ENCODE results near the gene SUPT6H. TPM values are rescaled to one million over a fixed set of nuclear protein-coding genes. Genes with fewer than 3 reads are reported as not detected.

SUPT6H gene
- total RNA-seq, 3 donors from 2014 or later = 47.8 to 97.7 (median 60.7) TPM

DNA sequence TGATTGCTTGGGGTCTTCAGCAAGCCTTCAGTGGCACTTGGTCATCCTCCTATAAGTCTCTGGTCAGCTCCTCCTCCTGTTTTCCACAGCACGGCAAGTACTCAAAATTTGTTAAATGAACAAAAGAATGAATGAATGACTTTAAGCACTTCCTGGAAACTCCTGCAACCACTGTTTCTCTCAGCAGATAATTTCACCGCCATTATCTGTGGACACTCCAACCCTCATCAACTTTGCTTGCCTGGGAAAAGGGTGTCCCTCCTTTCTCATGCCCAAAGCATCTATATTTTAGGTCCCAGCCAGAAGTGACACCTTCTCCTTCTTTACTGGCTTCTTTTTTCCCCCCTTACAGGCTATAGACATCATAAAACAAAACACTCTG is 45.3 kb downstream of the SUPT6H start:
- Histone ChIP-seq H3K4me3 (no peak overlapping the region), H3K4me1 (ENCODE audit: low read depth) (peaks cover 9% of the 10 kb centered on the region), H3K9me3 (no peaks in the 10 kb centered on the region), H3K36me3 (ENCODE audit: low read depth) (no peaks in the 10 kb centered on the region)
- intact Hi-C loops (cut with DNase I, micrococcal nuclease) = no loop called here
- no peak for DNase-seq
- TF ChIP-seq, protein P1, sequence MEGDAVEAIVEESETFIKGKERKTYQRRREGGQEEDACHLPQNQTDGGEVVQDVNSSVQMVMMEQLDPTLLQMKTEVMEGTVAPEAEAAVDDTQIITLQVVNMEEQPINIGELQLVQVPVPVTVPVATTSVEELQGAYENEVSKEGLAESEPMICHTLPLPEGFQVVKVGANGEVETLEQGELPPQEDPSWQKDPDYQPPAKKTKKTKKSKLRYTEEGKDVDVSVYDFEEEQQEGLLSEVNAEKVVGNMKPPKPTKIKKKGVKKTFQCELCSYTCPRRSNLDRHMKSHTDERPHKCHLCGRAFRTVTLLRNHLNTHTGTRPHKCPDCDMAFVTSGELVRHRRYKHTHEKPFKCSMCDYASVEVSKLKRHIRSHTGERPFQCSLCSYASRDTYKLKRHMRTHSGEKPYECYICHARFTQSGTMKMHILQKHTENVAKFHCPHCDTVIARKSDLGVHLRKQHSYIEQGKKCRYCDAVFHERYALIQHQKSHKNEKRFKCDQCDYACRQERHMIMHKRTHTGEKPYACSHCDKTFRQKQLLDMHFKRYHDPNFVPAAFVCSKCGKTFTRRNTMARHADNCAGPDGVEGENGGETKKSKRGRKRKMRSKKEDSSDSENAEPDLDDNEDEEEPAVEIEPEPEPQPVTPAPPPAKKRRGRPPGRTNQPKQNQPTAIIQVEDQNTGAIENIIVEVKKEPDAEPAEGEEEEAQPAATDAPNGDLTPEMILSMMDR (IDR thresholded peaks at IDR 0.05) = no peak
- no peak for ATAC-seq

DNA sequence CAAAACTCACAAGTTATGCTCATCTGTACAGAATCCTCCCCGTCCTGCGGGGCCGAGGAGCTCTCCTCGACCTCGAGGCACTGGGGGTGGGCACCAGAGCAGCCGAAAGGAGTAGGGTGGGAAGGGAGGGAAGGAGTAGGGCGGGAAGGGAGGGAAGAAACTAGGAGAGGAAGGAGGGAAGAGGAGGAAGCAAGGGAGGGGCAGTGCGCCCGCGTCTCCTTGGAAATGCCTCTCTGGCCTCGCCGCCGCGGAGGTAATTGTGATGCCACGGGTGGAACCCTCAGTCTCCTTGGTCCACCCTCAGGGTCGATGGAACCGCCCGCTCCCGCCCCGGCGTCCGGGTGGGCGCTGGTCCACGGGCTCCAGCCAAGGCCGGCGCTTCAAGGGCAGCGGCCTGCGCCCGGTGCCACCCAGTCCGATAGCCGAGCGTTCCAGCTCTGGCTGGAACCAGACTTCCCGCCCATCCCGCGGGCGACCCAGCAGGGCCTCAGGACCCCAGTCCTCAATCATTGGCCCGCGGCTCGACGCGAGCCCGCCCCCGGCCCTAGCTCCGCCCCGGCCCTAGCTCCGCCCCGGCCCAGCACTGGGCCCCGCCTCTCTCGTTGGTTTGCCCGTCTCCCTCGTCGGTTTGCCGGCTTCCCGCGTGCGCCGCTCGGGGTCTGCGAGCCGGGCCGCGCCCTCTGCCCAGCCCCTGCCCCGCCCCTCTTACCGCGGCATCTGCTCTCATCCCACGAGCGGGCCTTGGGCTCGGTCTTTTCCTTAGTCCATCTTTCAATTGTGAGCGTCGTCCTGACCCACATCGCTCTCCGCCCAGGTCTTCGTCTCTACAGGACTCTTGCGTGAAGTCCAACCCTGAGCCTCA is 49.1 kb downstream of the SUPT6H start:
- no peaks in the 10 kb centered on the region for H3K9me3 ChIP-seq
- H3K4me3 ChIP-seq = peak overlapping the region; percentile 29
- TF ChIP-seq, protein P1 (IDR thresholded peaks at IDR 0.05) = no peak
- ATAC-seq = peak; percentile 91
- H3K36me3 ChIP-seq (ENCODE audit: low read depth) = no peaks in the 10 kb centered on the region
- H3K4me1 ChIP-seq (ENCODE audit: low read depth) = peaks cover 9% of the 10 kb centered on the region
- intact Hi-C loops (cut with DNase I, micrococcal nuclease) = no loop called here
- DNase-seq = peak; percentile 91 to 97 (median 93)

DNA sequence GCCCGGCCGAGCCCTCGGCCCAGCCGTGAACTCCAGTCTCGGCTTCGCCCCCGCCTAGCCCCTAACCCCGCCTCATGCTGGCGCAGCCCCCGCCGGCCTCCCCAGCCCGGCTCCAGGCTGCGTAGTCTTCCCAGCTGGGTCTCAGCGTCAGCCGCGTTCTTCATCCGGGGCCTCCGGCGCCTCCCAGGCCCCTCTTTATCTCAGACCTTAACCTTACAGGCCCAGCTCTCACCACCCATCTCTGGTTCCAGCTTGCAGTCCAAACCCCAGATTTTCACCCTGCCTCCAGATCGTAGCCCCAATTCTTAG is 49.7 kb downstream of the SUPT6H start, which contains the start of gene PROCA1:
TSS of gene PROCA1 (minus strand) at position 166 of the 309 bp plus-strand sequence. CDS start 228 bp downstream, outside the sequence.
- TF ChIP-seq, protein P1 (IDR thresholded peaks at IDR 0.05) = no peak
- H3K9me3 ChIP-seq = no peaks in the 10 kb centered on the region
- peak; percentile 19 for ATAC-seq
- no peaks in the 10 kb centered on the region for H3K36me3 ChIP-seq (ENCODE audit: low read depth)
- H3K4me1 ChIP-seq (ENCODE audit: low read depth) = peaks cover 9% of the 10 kb centered on the region
- intact Hi-C loops (cut with DNase I, micrococcal nuclease) = no loop called here
- no peak for DNase-seq
- H3K4me3 ChIP-seq = peak within 1 kb of the TSS; percentile 29

DNA sequence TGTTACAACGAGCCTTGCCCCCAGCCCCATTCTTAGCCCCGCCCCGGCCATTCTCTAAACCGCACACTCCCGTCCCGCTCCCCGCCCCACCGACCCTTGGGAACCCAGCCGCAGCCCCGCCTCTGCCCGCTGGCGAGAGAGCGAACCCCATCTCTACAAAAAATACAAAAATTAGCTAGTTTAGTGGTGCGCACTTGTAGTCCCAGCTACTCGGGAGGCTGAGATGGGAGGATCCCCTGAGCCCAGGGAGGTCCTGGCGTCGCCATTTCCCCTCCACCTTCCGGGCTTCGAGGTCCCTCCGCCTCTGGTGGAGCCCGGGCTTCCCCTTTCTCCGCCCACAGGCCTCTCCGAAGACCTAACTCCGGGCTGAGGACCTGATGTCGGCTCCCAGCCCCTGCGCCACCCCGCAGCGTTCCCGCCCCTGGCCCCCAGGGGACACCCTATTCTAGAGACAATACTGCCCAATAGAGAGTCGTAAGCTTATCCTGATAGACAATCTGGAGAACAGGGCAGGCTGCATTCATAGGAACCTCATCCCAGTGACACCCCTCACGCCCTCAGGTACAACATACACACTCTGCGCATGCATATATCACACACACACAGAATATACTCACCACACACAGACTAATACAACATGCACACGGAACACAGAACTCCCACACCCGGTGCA is 50.2 kb downstream of the SUPT6H start:
- H3K9me3 ChIP-seq = no peaks in the 10 kb centered on the region
- ATAC-seq (peak; percentile 6), DNase-seq (peak; percentile 55 to 84 (median 66))
- H3K4me3 ChIP-seq = no peak overlapping the region
- intact Hi-C loops (cut with DNase I, micrococcal nuclease) = no loop called here
- TF ChIP-seq, protein P1 (IDR thresholded peaks at IDR 0.05) = no peak
- H3K4me1 ChIP-seq (ENCODE audit: low read depth) = peaks cover 9% of the 10 kb centered on the region
- H3K36me3 ChIP-seq (ENCODE audit: low read depth) = no peaks in the 10 kb centered on the region

DNA sequence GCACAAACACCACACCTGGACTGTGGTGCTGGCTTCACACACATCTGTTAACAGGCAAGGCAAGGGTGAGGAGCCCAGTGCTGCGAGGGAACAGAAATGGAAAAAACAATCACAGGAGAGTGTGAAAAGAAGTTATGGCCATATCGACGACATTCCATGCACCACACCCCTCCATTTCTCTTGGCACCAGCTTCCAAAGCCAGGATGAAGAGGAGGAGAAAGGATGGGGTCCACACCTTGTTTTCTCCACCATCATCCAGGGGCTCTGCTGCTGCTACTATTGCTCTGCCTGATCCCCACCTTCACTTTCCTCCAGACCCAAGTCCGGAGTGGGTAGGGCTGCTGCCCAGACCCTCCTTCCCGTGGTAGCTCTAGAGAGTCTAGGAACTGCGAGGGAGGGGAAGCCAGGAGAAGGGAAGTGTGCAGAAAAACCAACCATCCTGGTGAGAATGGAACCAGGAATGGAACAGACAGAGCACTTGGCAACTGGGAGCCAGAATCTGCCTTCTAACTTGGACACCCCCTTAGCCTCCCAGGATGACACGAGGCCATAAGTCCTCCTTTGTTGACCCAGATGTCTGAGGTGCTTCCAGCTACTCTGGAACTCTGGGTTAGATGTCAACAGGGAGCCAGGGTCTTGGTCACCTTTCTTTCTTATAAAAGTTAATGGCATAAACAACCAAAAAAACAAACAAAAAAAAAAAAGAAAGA is 50.9 kb downstream of the SUPT6H start:
- DNase-seq = peak in 2 of 3 donors; percentile 16 to 19
- intact Hi-C loops (cut with DNase I, micrococcal nuclease) = no loop called here
- H3K36me3 ChIP-seq (ENCODE audit: low read depth) = no peaks in the 10 kb centered on the region
- TF ChIP-seq, protein P1 (IDR thresholded peaks at IDR 0.05) = no peak
- H3K9me3 ChIP-seq = no peaks in the 10 kb centered on the region
- no peak for ATAC-seq
- H3K4me1 ChIP-seq (ENCODE audit: low read depth) = peaks cover 9% of the 10 kb centered on the region
- no peak overlapping the region for H3K4me3 ChIP-seq
